ENCODE measurements around the gene LRRC75B. TPM values are rescaled to one million over a fixed set of nuclear protein-coding genes. Genes with fewer than 3 reads are reported as not detected.
"Not testable (repeated sequence)": the region's sequence is repeated elsewhere in the genome, so short reads cannot be mapped to it uniquely, and the experiment has no call there.

LRRC75B gene
- total and polyA plus RNA-seq, 2 donors from 2014 or later = 23.4 to 47.6 TPM

DNA sequence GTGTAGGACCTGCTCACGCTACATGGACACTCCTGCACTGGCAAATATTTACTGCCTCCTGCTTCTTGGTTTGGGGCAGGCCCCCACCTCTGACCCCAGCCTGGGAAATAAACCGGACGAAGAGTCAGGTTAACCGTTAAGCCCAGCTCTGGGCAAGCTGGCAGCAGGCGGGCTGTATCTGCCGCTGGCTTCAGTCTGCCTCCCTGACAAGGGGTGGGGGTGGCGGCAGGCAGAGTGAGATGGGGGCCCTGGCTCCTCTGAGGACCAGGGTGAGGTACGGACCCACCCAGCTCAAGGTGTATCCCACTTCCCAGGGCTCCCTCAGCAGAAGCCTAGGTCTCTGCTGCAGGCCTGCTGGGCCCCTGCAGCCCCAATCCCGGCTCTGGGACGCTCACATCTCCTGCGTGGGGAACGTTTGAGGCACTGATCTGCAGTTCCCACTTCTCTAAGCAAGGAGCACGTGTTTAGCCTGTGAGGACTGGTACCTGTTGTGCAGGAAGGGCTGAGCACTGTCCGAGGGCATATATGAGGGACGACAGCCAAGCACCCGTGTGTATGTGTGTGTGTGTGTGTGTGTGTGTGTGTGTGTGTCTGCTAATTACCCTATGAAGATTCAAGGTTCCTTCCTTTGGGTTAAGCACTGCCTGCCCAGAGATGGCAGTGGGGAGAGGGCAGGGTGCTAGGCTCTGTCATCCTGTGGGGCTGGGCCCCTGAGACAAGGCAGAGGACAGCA is 1.1 kb upstream of the LRRC75B start:
- Histone ChIP-seq H3K9me3 (ENCODE audit: control insufficient read depth in 2 of 3, insufficient read depth in 1 of 3, low read length in 3 of 3) (no peaks in the 10 kb centered on the region), H3K4me1 (ENCODE audit: control insufficient read depth in 2 of 3, insufficient read depth in 2 of 3, low read depth in 1 of 3, low read length in 3 of 3) (peaks cover 0 to 28% (median 13%) of the 10 kb centered on the region in 3 donors), H3K27ac (ENCODE audit: low read depth in 2 of 2, low read length in 2 of 2) (peak overlapping the region in 1 of 2 donors; percentile 52), H3K9ac (ENCODE audit: low read length in 3 of 3) (no peak overlapping the region), H3K4me3 (ENCODE audit: low read length in 3 of 3) (no peak overlapping the region), H3K36me3 (ENCODE audit: control insufficient read depth in 2 of 3, insufficient read depth in 3 of 3, low read length in 3 of 3) (no peaks in the 10 kb centered on the region), H3K27me3 (ENCODE audit: control insufficient read depth, insufficient read depth, low read length) (no peaks in the 10 kb centered on the region)
- peak in 4 of 5 donors; percentile 52 to 75 (median 66) for DNase-seq
- intact Hi-C loops (cut with DNase I) = no loop called here
- FAIRE-seq = no peak
- TF ChIP-seq, protein P1, sequence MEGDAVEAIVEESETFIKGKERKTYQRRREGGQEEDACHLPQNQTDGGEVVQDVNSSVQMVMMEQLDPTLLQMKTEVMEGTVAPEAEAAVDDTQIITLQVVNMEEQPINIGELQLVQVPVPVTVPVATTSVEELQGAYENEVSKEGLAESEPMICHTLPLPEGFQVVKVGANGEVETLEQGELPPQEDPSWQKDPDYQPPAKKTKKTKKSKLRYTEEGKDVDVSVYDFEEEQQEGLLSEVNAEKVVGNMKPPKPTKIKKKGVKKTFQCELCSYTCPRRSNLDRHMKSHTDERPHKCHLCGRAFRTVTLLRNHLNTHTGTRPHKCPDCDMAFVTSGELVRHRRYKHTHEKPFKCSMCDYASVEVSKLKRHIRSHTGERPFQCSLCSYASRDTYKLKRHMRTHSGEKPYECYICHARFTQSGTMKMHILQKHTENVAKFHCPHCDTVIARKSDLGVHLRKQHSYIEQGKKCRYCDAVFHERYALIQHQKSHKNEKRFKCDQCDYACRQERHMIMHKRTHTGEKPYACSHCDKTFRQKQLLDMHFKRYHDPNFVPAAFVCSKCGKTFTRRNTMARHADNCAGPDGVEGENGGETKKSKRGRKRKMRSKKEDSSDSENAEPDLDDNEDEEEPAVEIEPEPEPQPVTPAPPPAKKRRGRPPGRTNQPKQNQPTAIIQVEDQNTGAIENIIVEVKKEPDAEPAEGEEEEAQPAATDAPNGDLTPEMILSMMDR (IDR thresholded peaks at IDR 0.05; ENCODE audit: borderline replicate concordance, extremely low read depth, insufficient read depth) = no peak

DNA sequence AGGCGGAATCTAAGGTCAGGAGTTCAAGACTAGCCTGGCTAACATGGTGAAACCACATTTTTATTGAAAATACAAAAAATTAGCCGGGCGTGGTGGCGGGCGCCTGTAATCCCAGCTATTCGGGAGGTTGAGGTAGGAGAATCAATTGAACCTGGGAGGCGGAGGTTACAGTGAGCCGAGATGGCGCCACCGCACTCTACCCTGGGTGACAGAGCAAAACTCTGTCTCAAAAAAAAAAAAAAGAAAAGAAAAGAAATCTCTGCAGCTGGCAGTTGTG is 624 bp upstream of the LRRC75B start:
- H3K27me3 ChIP-seq (ENCODE audit: control insufficient read depth, insufficient read depth, low read length); H3K36me3 ChIP-seq (ENCODE audit: control insufficient read depth in 2 of 3, insufficient read depth in 3 of 3, low read length in 3 of 3); FAIRE-seq; H3K9me3 ChIP-seq (ENCODE audit: control insufficient read depth in 2 of 3, insufficient read depth in 1 of 3, low read length in 3 of 3); intact Hi-C loops (cut with DNase I): not testable (repeated sequence)
- DNase-seq = peak in 1 of 5 donors; percentile 45
- H3K4me3 ChIP-seq (ENCODE audit: low read length in 3 of 3) = peak overlapping the region in 2 of 3 donors; percentile 34 to 59
- H3K4me1 ChIP-seq (ENCODE audit: control insufficient read depth in 2 of 3, insufficient read depth in 2 of 3, low read depth in 1 of 3, low read length in 3 of 3) = peaks cover 0 to 28% (median 13%) of the 10 kb centered on the region in 3 donors
- peak overlapping the region in 1 of 3 donors; percentile 73 for H3K9ac ChIP-seq (ENCODE audit: low read length in 3 of 3)
- peak overlapping the region; percentile 80 to 84 for H3K27ac ChIP-seq (ENCODE audit: low read depth in 2 of 2, low read length in 2 of 2)

DNA sequence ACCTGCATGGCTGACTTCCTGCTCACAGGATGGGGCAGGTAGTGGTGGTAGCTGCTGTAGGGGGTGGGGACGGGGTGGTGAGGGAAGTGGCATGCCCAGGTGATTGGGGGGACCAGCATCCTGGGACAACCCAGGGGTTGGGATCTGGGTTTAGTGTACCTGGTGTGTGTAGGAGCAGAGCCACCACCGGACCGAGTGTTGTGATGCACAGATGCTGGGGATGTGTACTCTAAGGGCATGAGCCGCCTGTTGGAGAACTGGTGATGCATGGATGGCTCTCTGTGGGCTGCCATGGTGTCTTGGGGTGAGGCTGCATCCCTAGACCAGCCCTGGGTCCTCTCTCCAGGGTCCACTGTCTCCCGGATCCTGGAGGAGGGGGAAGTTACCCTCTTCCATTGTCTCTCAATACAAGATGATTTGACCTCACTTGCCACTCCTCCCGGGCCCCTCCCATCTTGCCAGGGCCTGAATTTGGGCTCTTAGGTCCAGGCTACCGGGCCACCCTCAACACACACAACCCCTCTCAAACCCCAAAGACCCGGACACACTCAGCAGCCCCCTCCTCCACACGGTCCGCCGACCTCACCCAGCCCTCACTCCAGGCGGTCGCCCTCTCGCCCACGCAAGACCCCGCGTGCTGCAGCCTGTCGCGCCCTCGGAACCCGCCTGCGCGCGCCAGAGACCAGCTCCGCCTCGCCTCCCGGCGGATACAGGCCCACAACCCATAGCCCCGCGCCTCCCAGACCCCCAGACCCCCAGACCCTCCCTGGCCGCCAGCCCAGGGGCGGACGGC is 619 bp downstream of the LRRC75B start:
- Histone ChIP-seq H3K4me1 (ENCODE audit: control insufficient read depth in 2 of 3, insufficient read depth in 2 of 3, low read depth in 1 of 3, low read length in 3 of 3) (peaks cover 0 to 28% (median 13%) of the 10 kb centered on the region in 3 donors), H3K27ac (ENCODE audit: low read depth in 2 of 2, low read length in 2 of 2) (peak overlapping the region in 1 of 2 donors; percentile 43)
- no peak for FAIRE-seq

More for the DNA sequence above, 619 bp downstream of the LRRC75B start:
- Histone ChIP-seq H3K27me3 (ENCODE audit: control insufficient read depth, insufficient read depth, low read length) (no peaks in the 10 kb centered on the region), H3K9me3 (ENCODE audit: control insufficient read depth in 2 of 3, insufficient read depth in 1 of 3, low read length in 3 of 3) (no peaks in the 10 kb centered on the region), H3K36me3 (ENCODE audit: control insufficient read depth in 2 of 3, insufficient read depth in 3 of 3, low read length in 3 of 3) (peaks cover 0 to 10% (median 3%) of the 10 kb centered on the region in 3 donors), H3K4me3 (ENCODE audit: low read length in 3 of 3) (peak overlapping the region; percentile 26 to 67 (median 51)), H3K9ac (ENCODE audit: low read length in 3 of 3) (peak overlapping the region in 2 of 3 donors; percentile 15 to 46)
- TF ChIP-seq, protein P1 (IDR thresholded peaks at IDR 0.05; ENCODE audit: borderline replicate concordance, extremely low read depth, insufficient read depth) = no peak
- intact Hi-C loops (cut with DNase I) = no loop called here
- DNase-seq = peak in 4 of 5 donors; percentile 42 to 83 (median 68)
